Measurements from ENCODE around the gene TMEM132D.

The TMEM132D gene

GRCh38 chr12:129102233-129102632 lies 801.6 kb downstream of the TMEM132D start:
- CTCF ChIA-PET: no interaction called here
- no peak for TF ChIP-seq CTCF (IDR thresholded peaks at IDR 0.05; ENCODE audit: control extremely low read depth, extremely low read depth, low read depth, missing control alignments)
- no peak for DNase-seq (ENCODE audit: extremely low spot score)
- POLR2A ChIA-PET: no interaction called here

GRCh38 chr12:129101816-129102215 lies 802.0 kb downstream of the TMEM132D start:
- ChIA-PET POLR2A (no interaction called here), CTCF (interaction anchor here (1.1 kb wide), 1 partner anchor 22 kb away, joined by 4 read pairs; no protein-coding TSS in a partner anchor)
- no peak for TF ChIP-seq CTCF (IDR thresholded peaks at IDR 0.05; ENCODE audit: control extremely low read depth, extremely low read depth, low read depth, missing control alignments)
- no peak for DNase-seq (ENCODE audit: extremely low spot score)

GRCh38 chr12:129101404-129101803 lies 802.4 kb downstream of the TMEM132D start:
- no peak for TF ChIP-seq CTCF (IDR thresholded peaks at IDR 0.05; ENCODE audit: control extremely low read depth, extremely low read depth, low read depth, missing control alignments)
- ChIA-PET CTCF (interaction anchor here (0.9 to 1.1 kb wide), 3 partner anchors 11 to 22 kb away, joined by 3 to 4 read pairs (median 3); no protein-coding TSS in a partner anchor), POLR2A (no interaction called here)
- DNase-seq (ENCODE audit: extremely low spot score): no peak

GRCh38 chr12:129097451-129097850 lies 806.4 kb downstream of the TMEM132D start:
- DNase-seq (ENCODE audit: extremely low spot score): no peak
- no peak for TF ChIP-seq CTCF (IDR thresholded peaks at IDR 0.05; ENCODE audit: control extremely low read depth, extremely low read depth, low read depth, missing control alignments)
- CTCF ChIA-PET: no interaction called here
- POLR2A ChIA-PET: no interaction called here

- POLR2A ChIA-PET: no interaction called here
- no peak for DNase-seq (ENCODE audit: extremely low spot score)
- TF ChIP-seq CTCF (IDR thresholded peaks at IDR 0.05; ENCODE audit: control extremely low read depth, extremely low read depth, low read depth, missing control alignments): no peak
- CTCF ChIA-PET: no interaction called here
These were observed 806.9 kb downstream of the TMEM132D start for GRCh38 chr12:129096968-129097367.

- no peak for DNase-seq (ENCODE audit: extremely low spot score)
- TF ChIP-seq CTCF (IDR thresholded peaks at IDR 0.05; ENCODE audit: control extremely low read depth, extremely low read depth, low read depth, missing control alignments): no peak
- ChIA-PET CTCF (no interaction called here), POLR2A (no interaction called here)
These were observed 807.6 kb downstream of the TMEM132D start for GRCh38 chr12:129096184-129096583.

GRCh38 chr12:129089576-129089975 lies 814.2 kb downstream of the TMEM132D start:
- POLR2A ChIA-PET: no interaction called here
- no peak for DNase-seq (ENCODE audit: extremely low spot score)
- no peak for TF ChIP-seq CTCF (IDR thresholded peaks at IDR 0.05; ENCODE audit: control extremely low read depth, extremely low read depth, low read depth, missing control alignments)
- CTCF ChIA-PET: interaction anchor here (1.1 kb wide), 1 partner anchor 12 kb away, joined by 3 read pairs; no protein-coding TSS in a partner anchor

Data from GM10248 (cell line).